GM19023 (cell line): Measurements from ENCODE around the gene PAX9.

ENCODE experiments used
- ATAC-seq: cut with Tn5 transposase; IDR thresholded peaks from one replicate; pipeline ENCODE4 v1.9.1; 2021; ENCODE audit warnings: mild to moderate bottlenecking, moderate library complexity; ENCODE audit not compliant: unreplicated experiment

Gene PAX9

GRCh38 chr14:36661506-36662257 is at the start of gene PAX9:
PAX9 (plus strand) TSS chr14:36661860; CDS start chr14:36662090, 230 bp downstream.
- ATAC-seq, result peak; percentile 77

- no peak for ATAC-seq
Observed at GRCh38 chr14:36617824-36618223, 43.8 kb upstream of the PAX9 start.

- ATAC-seq, result no peak
Observed at GRCh38 chr14:36618641-36619040, 43.0 kb upstream of the PAX9 start.

- ATAC-seq, result no peak
Observed at GRCh38 chr14:36619131-36619530, 42.5 kb upstream of the PAX9 start.

- ATAC-seq, result no peak
Observed at GRCh38 chr14:36619853-36620252, 41.8 kb upstream of the PAX9 start.

- ATAC-seq, result no peak
Observed at GRCh38 chr14:36625014-36625413, 36.6 kb upstream of the PAX9 start.

GRCh38 chr14:36625436-36625835 is 36.2 kb upstream of the PAX9 start:
- no peak for ATAC-seq

- ATAC-seq, result no peak
Observed at GRCh38 chr14:36626151-36626550, 35.5 kb upstream of the PAX9 start.

GRCh38 chr14:36627981-36628380 is 33.7 kb upstream of the PAX9 start:
- ATAC-seq, result no peak

- no peak for ATAC-seq
Observed at GRCh38 chr14:36633580-36633979, 28.1 kb upstream of the PAX9 start.

- ATAC-seq, result no peak
Observed at GRCh38 chr14:36646664-36647416, 14.8 kb upstream of the PAX9 start.

- ATAC-seq, result no peak
Observed at GRCh38 chr14:36647417-36647823, 14.2 kb upstream of the PAX9 start.

- no peak for ATAC-seq
Observed at GRCh38 chr14:36647824-36648753, 13.6 kb upstream of the PAX9 start.

- ATAC-seq, result no peak
Observed at GRCh38 chr14:36649872-36650650, 11.6 kb upstream of the PAX9 start.

- no peak for ATAC-seq
Observed at GRCh38 chr14:36652542-36653201, 9.0 kb upstream of the PAX9 start.

GRCh38 chr14:36653413-36653812 is 8.2 kb upstream of the PAX9 start:
- ATAC-seq, result no peak

GRCh38 chr14:36653962-36654793 is 7.5 kb upstream of the PAX9 start:
- no peak for ATAC-seq

GRCh38 chr14:36654794-36655381 is 6.8 kb upstream of the PAX9 start:
- ATAC-seq, result no peak

GRCh38 chr14:36655571-36655962 is 6.1 kb upstream of the PAX9 start:
- no peak for ATAC-seq
